GM21381 (cell line): ENCODE results near the gene UBE2C.
A peak's percentile ranks its signal among the peaks of the same experiment; 100 is the strongest.

Experiments
- ATAC-seq: cut with Tn5 transposase; IDR thresholded peaks from one replicate; pipeline ENCODE4 v1.9.1; 2021; ENCODE audit warnings: mild to moderate bottlenecking, moderate library complexity; ENCODE audit not compliant: unreplicated experiment

The UBE2C gene

GRCh38 chr20:45857114-45857881 lies 44.9 kb downstream of the UBE2C start, which contains the start of the genes ACOT8 and ZSWIM3:
Gene ACOT8 (minus strand): TSS chr20:45857392. CDS start chr20:45857315, 77 bp downstream.
Gene ZSWIM3 (plus strand): TSS chr20:45857614. CDS start chr20:45857826, 212 bp downstream.
- peak; percentile 93 for ATAC-seq

GRCh38 chr20:45857882-45858216 lies 45.4 kb downstream of the UBE2C start:
- ATAC-seq = peak; percentile 19

- no peak for ATAC-seq
These were observed 47.5 kb downstream of the UBE2C start for GRCh38 chr20:45859916-45860315.

GRCh38 chr20:45860560-45861220 lies 48.2 kb downstream of the UBE2C start:
- ATAC-seq = no peak

- ATAC-seq = no peak
These were observed 49.0 kb downstream of the UBE2C start for GRCh38 chr20:45861221-45862075.

- ATAC-seq = no peak
These were observed 51.4 kb downstream of the UBE2C start for GRCh38 chr20:45863543-45864470.

GRCh38 chr20:45866454-45866853 lies 54.0 kb downstream of the UBE2C start:
- ATAC-seq = no peak
